Fibroblast of lung (primary cell): ENCODE data around the gene PRKAG2.

Experiments used
- EZH2 ChIP-seq: IDR thresholded peaks from 2 replicates; pipeline ENCODE4 v1.5.1; 2012; ENCODE audit warnings: low read length, control low read depth, mild to moderate bottlenecking; ENCODE audit errors: missing control alignments
- TF ChIP-seq, protein P1 (sequence below), 2 donors: IDR thresholded peaks in 1 of 2; conservative IDR thresholded peaks in 1 of 2; 1 replicate in 1 of 2; 2 replicates in 1 of 2; pipeline ENCODE4 v1.5.1; 2011 to 2012; ENCODE audit warnings: low read length in 2 of 2, control low read depth in 1 of 2, inconsistent platforms in 1 of 2, low read depth in 1 of 2, mild to moderate bottlenecking in 1 of 2

DNA sequence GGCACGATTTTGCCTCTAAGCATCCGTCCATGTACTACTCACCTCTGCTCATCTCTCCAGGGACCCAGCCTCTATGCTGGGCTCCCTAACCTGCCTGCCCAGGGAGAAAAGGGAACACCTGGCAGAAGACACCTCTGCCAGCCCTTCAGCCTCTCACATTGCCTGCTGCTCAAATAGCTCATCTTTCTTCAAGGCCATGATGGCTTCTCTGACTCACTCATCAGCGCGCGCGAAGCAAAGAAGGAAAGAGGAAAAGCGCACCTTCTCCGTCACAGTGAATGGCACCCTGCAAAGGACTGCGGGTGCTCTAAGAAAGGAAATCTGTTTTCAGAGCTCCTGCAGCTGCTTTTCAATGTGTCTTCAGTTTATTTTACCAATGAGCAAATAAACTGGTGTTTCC, 174.0 kb downstream of the PRKAG2 start:
- TF ChIP-seq, protein P1, sequence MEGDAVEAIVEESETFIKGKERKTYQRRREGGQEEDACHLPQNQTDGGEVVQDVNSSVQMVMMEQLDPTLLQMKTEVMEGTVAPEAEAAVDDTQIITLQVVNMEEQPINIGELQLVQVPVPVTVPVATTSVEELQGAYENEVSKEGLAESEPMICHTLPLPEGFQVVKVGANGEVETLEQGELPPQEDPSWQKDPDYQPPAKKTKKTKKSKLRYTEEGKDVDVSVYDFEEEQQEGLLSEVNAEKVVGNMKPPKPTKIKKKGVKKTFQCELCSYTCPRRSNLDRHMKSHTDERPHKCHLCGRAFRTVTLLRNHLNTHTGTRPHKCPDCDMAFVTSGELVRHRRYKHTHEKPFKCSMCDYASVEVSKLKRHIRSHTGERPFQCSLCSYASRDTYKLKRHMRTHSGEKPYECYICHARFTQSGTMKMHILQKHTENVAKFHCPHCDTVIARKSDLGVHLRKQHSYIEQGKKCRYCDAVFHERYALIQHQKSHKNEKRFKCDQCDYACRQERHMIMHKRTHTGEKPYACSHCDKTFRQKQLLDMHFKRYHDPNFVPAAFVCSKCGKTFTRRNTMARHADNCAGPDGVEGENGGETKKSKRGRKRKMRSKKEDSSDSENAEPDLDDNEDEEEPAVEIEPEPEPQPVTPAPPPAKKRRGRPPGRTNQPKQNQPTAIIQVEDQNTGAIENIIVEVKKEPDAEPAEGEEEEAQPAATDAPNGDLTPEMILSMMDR (conservative IDR thresholded peaks at IDR 0.05 in 1 of 2, IDR thresholded peaks at IDR 0.05 in 1 of 2; ENCODE audit: low read depth in 1 of 2, low read length in 2 of 2): no peak
- no peak for TF ChIP-seq EZH2
